Subcutaneous adipose tissue (tissue), 4 donors: Measurements from ENCODE around the gene CUL1. TPM values are rescaled to one million over a fixed set of nuclear protein-coding genes. Genes with fewer than 3 reads are reported as not detected.

Source experiments
- total RNA-seq, 4 donors: library from RNA; depleted of rRNA; stranded (reverse); fragments of >200 nt; gene quantifications; one replicate each; pipeline ENCODE4 v1.1.0, GENCODE V29; 2016
- TF ChIP-seq, protein P1 (sequence below): fragments of 450-650 bp; IDR thresholded peaks from one replicate; pipeline ENCODE4 v1.5.1; 2016; ENCODE audit warnings: low read depth, mild to moderate bottlenecking, control low read depth, antibody characterized with exemption, moderate library complexity

Gene CUL1
- total RNA-seq, 4 donors from 2014 or later = 54.1 to 66.4 (median 57.5) TPM

GRCh38 chr7:148747274-148747673 lies 48.6 kb downstream of the CUL1 start:
- TF ChIP-seq, protein P1, sequence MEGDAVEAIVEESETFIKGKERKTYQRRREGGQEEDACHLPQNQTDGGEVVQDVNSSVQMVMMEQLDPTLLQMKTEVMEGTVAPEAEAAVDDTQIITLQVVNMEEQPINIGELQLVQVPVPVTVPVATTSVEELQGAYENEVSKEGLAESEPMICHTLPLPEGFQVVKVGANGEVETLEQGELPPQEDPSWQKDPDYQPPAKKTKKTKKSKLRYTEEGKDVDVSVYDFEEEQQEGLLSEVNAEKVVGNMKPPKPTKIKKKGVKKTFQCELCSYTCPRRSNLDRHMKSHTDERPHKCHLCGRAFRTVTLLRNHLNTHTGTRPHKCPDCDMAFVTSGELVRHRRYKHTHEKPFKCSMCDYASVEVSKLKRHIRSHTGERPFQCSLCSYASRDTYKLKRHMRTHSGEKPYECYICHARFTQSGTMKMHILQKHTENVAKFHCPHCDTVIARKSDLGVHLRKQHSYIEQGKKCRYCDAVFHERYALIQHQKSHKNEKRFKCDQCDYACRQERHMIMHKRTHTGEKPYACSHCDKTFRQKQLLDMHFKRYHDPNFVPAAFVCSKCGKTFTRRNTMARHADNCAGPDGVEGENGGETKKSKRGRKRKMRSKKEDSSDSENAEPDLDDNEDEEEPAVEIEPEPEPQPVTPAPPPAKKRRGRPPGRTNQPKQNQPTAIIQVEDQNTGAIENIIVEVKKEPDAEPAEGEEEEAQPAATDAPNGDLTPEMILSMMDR = no peak

DNA sequence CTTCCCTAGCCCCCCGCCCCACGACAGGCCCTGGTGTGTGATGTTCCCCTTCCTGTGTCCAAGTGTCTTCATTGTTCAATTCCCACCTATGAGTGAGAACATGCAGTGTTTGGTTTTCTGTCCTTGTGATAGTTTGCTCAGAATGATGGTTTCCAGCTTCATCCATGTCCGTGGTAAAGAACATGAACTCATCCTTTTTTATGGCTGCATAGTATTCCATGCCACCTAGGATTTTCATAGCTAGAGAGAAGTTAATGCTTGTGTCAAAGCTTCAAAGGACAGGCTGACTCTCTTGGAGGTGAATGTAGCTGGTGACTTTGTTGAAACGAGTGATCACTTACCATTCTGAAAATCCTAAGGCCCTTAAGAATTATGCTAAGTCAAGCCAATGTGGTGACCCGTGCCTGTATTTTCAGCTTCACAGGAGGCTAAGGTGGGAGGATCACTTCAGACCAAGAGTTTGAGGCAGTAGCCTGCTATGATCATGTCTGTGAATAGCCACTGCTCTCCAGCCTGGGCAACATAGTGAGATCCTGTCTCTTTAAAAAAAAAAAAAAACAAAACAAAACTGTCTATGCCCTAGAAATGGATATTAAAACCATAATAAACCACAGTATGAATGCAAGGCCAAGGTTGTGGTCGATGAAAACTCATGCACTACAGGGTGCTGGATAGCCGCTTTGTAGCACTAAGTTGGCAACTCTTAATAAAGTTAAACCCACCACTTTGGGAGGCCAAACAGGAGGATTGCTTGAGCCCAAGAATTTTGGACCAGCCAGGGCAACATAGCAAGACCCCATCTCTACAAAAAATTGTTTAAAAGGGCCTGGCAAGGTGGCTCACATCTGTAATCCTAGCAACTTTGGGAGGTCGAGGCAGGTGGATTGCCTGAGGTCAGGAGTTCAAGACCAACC lies 52.0 kb downstream of the CUL1 start:
- TF ChIP-seq, protein P1 = no peak

- TF ChIP-seq, protein P1 = no peak
Observed at GRCh38 chr7:148753224-148753623, 54.5 kb downstream of the CUL1 start.

DNA sequence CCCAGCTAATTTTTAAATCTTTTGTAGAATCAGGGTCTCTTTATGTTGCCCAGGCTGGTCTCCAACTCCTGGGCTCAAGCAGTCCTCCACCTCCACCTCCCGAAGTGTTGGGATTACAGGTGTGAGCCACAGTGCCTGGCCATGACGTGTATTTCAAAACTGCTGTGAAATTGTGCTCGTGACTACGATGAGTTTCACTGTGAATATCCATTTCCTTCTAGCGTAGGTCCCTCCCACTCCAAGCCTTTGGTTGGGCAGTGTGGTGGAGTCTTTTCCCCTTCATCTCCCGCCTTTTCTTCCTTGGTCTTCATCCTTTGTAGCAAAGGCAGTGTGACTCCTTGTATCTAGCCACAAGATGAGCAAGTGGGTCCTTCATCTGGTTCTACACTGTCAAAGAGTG lies 56.2 kb downstream of the CUL1 start:
- TF ChIP-seq, protein P1 = no peak

DNA sequence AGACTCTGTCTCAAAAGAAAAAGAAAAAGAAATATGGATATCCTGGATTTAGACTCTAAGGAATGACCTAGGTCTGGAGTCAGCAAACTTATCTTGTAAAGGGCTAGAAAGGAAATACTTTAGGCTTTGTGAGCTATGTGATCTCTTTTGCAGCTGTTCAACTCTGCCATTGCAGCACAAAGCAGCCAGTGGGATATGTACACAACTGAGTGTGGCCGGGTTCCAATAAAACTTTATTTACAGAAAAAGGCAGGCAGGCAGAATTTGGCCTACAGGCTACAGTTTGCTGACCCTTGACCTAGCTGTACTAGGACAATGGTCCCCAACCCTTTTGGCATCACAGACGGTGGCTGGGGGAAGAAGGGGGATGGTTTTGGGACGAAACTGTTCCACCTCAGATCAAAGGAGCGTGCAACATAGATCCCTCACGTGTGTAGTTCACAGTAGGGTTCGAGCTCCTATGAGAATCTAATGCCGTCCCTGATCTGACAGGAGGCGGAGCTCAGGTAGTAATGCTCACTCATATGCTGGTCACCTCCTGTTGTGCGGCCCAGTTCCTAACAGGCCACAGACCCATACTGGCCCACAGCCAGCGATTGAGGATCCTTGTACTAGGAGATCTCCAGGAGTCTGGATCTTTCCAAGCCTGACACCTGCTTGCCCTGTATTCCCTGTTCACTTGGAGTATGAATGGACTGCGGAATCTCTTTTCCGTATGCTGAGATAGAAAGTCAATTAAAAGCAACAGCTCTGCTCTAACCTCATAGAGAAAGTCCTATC lies 63.0 kb downstream of the CUL1 start:
- TF ChIP-seq, protein P1 = no peak

DNA sequence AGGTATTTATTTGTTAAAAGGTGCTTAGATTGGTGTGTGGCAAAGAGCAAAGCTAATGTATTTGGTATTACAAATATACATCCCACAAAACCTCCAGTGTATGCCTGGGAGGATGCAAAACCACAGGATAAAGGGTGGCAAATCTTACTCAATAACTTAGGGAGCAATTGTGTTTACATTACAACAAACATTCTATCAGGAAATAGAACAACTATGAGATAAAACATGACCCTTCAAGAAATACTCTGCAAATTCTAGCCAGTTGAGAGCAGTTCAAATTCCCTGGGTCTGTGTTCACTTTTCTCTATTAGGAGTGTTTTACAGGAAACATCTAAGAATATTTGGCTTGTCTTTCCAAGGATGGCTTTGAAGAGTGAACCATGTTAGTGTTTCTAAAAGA lies 64.9 kb downstream of the CUL1 start:
- TF ChIP-seq, protein P1 = no peak

- TF ChIP-seq, protein P1 = no peak
Observed at GRCh38 chr7:148770004-148770403, 71.3 kb downstream of the CUL1 start.
